ENCODE data around the gene NPC1. TPM values are rescaled to one million over a fixed set of nuclear protein-coding genes. Genes with fewer than 3 reads are reported as not detected.

The NPC1 gene
- total and polyA plus RNA-seq, 12 donors = 8.9 to 34.4 (median 13.3) TPM

- 92 to 94% methylated on average over 3 of the region's 3 CpGs for WGBS, 2 donors
Measured at GRCh38 chr18:23623040-23623439, 36.7 kb upstream of the NPC1 start.

DNA sequence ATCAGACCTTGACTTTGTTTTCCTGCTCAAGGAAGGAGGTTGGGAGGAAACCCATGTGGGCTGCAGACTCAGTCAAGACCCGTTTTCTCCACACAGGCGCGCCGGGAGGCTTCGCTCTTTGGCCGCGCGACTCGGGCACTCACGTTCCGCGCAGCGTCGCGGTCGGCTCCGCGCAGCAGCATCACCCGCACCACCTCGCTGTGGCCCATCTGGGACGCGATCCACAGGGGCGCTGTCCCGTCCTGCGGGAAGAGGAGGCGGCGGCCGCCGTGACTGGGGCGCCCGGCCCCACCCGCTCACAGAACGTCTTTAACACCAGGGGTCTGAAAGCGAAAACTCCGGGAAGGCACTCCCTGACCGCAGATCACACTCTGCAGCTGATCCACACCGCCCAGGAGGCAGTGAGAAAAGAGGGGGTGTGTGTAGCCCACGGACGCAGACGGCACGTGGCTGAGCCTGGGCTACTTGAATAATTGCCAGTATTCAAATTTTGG is 33.1 kb upstream of the NPC1 start:
- peaks cover 0 to 35% (median 0%) of the 10 kb centered on the region in 7 donors for H3K27me3 ChIP-seq
- ATAC-seq = peak; percentile 42 to 79 (median 72)
- H3K4me1 ChIP-seq = peaks cover 0 to 15% (median 10%) of the 10 kb centered on the region in 9 donors
- intact Hi-C loops (cut with DNase I) = no loop called here
- peak in 1 of 2 donors; percentile 35 for DNase-seq
- TF ChIP-seq, protein P1, sequence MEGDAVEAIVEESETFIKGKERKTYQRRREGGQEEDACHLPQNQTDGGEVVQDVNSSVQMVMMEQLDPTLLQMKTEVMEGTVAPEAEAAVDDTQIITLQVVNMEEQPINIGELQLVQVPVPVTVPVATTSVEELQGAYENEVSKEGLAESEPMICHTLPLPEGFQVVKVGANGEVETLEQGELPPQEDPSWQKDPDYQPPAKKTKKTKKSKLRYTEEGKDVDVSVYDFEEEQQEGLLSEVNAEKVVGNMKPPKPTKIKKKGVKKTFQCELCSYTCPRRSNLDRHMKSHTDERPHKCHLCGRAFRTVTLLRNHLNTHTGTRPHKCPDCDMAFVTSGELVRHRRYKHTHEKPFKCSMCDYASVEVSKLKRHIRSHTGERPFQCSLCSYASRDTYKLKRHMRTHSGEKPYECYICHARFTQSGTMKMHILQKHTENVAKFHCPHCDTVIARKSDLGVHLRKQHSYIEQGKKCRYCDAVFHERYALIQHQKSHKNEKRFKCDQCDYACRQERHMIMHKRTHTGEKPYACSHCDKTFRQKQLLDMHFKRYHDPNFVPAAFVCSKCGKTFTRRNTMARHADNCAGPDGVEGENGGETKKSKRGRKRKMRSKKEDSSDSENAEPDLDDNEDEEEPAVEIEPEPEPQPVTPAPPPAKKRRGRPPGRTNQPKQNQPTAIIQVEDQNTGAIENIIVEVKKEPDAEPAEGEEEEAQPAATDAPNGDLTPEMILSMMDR (IDR thresholded peaks at IDR 0.05) = peak in 1 of 9 donors; percentile 7
- H3K27ac ChIP-seq = peak overlapping the region in 5 of 10 donors; percentile 20 to 44 (median 36)
- no peaks in the 10 kb centered on the region for H3K9me3 ChIP-seq
- H3K4me3 ChIP-seq = peak overlapping the region in 9 of 10 donors; percentile 23 to 69 (median 55)
- peaks cover 0 to 21% (median 0%) of the 10 kb centered on the region in 9 donors for H3K36me3 ChIP-seq
- 3% methylated on average over 41 of the region's 41 CpGs for WGBS, 2 donors

More at GRCh38 chr18:23623040-23623439, 36.7 kb upstream of the NPC1 start:
- H3K9me3 ChIP-seq = no peaks in the 10 kb centered on the region
- ATAC-seq = no peak
- peaks cover 0 to 32% (median 17%) of the 10 kb centered on the region in 9 donors for H3K4me1 ChIP-seq
- intact Hi-C loops (cut with DNase I) = loop anchor here in 9 of 10 donors (2.0 to 10.0 kb wide), 13 partner anchors 64 to 502 kb away; partner anchors contain the start of gene LAMA3 (in 1 of the 9)
- H3K4me3 ChIP-seq = no peak overlapping the region
- no peak overlapping the region for H3K27ac ChIP-seq
- DNase-seq = no peak
- H3K36me3 ChIP-seq = peaks cover 0 to 8% (median 0%) of the 10 kb centered on the region in 9 donors
- peaks cover 0 to 35% (median 0%) of the 10 kb centered on the region in 7 donors for H3K27me3 ChIP-seq
- TF ChIP-seq, protein P1 (IDR thresholded peaks at IDR 0.05) = no peak

DNA sequence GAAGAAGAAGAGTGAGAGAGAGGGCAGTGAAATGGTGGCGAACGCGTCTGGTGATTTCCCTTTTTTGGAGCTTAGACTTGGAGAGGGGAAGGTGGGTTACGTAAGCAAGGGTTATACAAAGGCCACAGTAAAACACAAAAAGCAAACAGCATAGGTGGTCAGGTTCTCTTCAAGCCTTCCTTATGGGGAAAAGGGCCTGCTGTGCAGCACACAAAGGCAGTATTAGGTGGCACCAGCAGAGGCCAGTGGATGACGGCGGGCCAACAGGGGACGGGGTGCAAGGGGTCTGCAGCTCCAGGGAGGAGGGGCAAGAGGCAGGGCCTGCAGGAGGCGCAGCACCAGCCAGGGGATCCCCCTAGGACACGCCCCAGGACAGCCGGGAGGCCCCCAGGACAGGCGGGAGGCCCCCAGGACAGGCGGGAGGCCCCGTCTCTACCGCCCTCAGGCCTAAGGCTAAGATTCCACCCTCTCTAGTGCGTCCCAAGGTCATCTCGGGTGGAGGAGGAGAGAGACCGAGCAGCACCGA is 32.6 kb upstream of the NPC1 start:
- peak overlapping the region in 5 of 10 donors; percentile 20 to 44 (median 36) for H3K27ac ChIP-seq
- WGBS, 2 donors = 37 to 42% methylated on average over 18 of the region's 18 CpGs
- H3K36me3 ChIP-seq = peaks cover 0 to 21% (median 0%) of the 10 kb centered on the region in 9 donors
- intact Hi-C loops (cut with DNase I) = no loop called here
- TF ChIP-seq, protein P1 (IDR thresholded peaks at IDR 0.05) = no peak
- no peaks in the 10 kb centered on the region for H3K9me3 ChIP-seq
- peak in 1 of 2 donors; percentile 10 for DNase-seq
- peak overlapping the region in 9 of 10 donors; percentile 23 to 69 (median 55) for H3K4me3 ChIP-seq
- H3K4me1 ChIP-seq = peaks cover 0 to 15% (median 10%) of the 10 kb centered on the region in 9 donors
- peaks cover 0 to 35% (median 0%) of the 10 kb centered on the region in 7 donors for H3K27me3 ChIP-seq
- ATAC-seq = peak; percentile 36 to 78 (median 65)

GRCh38 chr18:23617412-23618014 is 31.2 kb upstream of the NPC1 start:
- Histone ChIP-seq H3K4me1 (peaks cover 0 to 15% (median 10%) of the 10 kb centered on the region in 9 donors), H3K36me3 (peaks cover 0 to 21% (median 0%) of the 10 kb centered on the region in 9 donors), H3K27ac (no peak overlapping the region), H3K9me3 (no peaks in the 10 kb centered on the region), H3K27me3 (peaks cover 0 to 35% (median 0%) of the 10 kb centered on the region in 7 donors), H3K4me3 (no peak overlapping the region)
- ATAC-seq (no peak), DNase-seq (no peak)
- WGBS, 2 donors = 88 to 90% methylated on average over 4 of the region's 4 CpGs
- TF ChIP-seq, protein P1 (IDR thresholded peaks at IDR 0.05) = no peak
- intact Hi-C loops (cut with DNase I) = no loop called here
